Activated CD8-positive, alpha-beta T cell treated with anti-CD3 and anti-CD28 coated beads for 36 hours (primary cell): ENCODE data around the gene PAPOLA. TPM values are rescaled to one million over a fixed set of nuclear protein-coding genes. Genes with fewer than 3 reads are reported as not detected.

ENCODE experiments used
- ATAC-seq: fragments of 200-7000 bp; cut with Tn5 transposase; one replicate; pipeline ENCODE4 v1.10.0; 2021; ENCODE audit warnings: mild to moderate bottlenecking, moderate library complexity
- CTCF ChIA-PET: fragments of 350-600 bp; sonication (Branson Sonifier 250); formaldehyde crosslinking; loops from one replicate; lab custom pipeline; 2021; ENCODE audit warnings: antibody characterized with exemption; lab: Charles Lee
- POLR2A ChIA-PET: fragments of 350-600 bp; sonication (Branson Sonifier 250); formaldehyde crosslinking; loops from one replicate; lab custom pipeline; 2021; ENCODE audit warnings: antibody characterized with exemption; lab: Charles Lee
- DNase-seq: peaks from one replicate; pipeline ENCODE4 v3.0.0-alpha.2; 2020
- H3K27ac Mint-ChIP-seq: one replicate; pipeline ENCODE4 v1.8.0; 2021; ENCODE audit warnings: mild to moderate bottlenecking, mixed read lengths
- H3K27me3 Mint-ChIP-seq: one replicate; pipeline ENCODE4 v1.8.0; 2021; ENCODE audit warnings: mixed read lengths
- H3K36me3 Mint-ChIP-seq: one replicate; pipeline ENCODE4 v1.8.0; 2021; ENCODE audit warnings: low read depth, mixed read lengths
- H3K4me1 Mint-ChIP-seq: one replicate; pipeline ENCODE4 v1.8.0; 2021; ENCODE audit warnings: low read depth, mixed read lengths
- H3K4me3 Mint-ChIP-seq: one replicate; pipeline ENCODE4 v1.8.0; 2021; ENCODE audit warnings: mild to moderate bottlenecking, moderate library complexity, mixed read lengths
- H3K9me3 Mint-ChIP-seq: one replicate; pipeline ENCODE4 v1.8.0; 2021; ENCODE audit warnings: mixed read lengths
- intact Hi-C: fragments of 100-400 bp; cut with micrococcal nuclease; formaldehyde crosslinking; loops from one replicate; pipeline ENCODE4 v1.10.0; 2022
- total RNA-seq, 2 experiments: library from RNA; stranded (reverse); gene quantifications; one replicate each; pipeline ENCODE4 v1.2.3, GENCODE V29; 2021
- TF ChIP-seq, protein P1 (sequence below): fragments of 200-600 bp; IDR thresholded peaks from one replicate; pipeline ENCODE4 v1.8.0; 2022; ENCODE audit warnings: antibody characterized with exemption, mild to moderate bottlenecking

The PAPOLA gene
- total RNA-seq, 2 experiments from 2014 or later = 176 to 178 TPM

- Mint-ChIP-seq H3K9me3 (no peaks in the 10 kb centered on the region), H3K4me3 (no peak overlapping the region), H3K27ac (no peak overlapping the region), H3K4me1 (peaks cover 35% of the 10 kb centered on the region), H3K27me3 (no peaks in the 10 kb centered on the region), H3K36me3 (peaks cover 10% of the 10 kb centered on the region)
- TF ChIP-seq, protein P1, sequence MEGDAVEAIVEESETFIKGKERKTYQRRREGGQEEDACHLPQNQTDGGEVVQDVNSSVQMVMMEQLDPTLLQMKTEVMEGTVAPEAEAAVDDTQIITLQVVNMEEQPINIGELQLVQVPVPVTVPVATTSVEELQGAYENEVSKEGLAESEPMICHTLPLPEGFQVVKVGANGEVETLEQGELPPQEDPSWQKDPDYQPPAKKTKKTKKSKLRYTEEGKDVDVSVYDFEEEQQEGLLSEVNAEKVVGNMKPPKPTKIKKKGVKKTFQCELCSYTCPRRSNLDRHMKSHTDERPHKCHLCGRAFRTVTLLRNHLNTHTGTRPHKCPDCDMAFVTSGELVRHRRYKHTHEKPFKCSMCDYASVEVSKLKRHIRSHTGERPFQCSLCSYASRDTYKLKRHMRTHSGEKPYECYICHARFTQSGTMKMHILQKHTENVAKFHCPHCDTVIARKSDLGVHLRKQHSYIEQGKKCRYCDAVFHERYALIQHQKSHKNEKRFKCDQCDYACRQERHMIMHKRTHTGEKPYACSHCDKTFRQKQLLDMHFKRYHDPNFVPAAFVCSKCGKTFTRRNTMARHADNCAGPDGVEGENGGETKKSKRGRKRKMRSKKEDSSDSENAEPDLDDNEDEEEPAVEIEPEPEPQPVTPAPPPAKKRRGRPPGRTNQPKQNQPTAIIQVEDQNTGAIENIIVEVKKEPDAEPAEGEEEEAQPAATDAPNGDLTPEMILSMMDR = no peak
- ChIA-PET CTCF (no interaction called here), POLR2A (no interaction called here)
- DNase-seq (no peak), ATAC-seq (no peak)
- intact Hi-C loops = no loop called here
Measured at GRCh38 chr14:96519970-96520369, 17.8 kb downstream of the PAPOLA start.

- H3K9me3 Mint-ChIP-seq = no peaks in the 10 kb centered on the region
- H3K27me3 Mint-ChIP-seq = no peaks in the 10 kb centered on the region
- intact Hi-C loops = no loop called here
- ChIA-PET CTCF (no interaction called here), POLR2A (no interaction called here)
- peaks cover 24% of the 10 kb centered on the region for H3K36me3 Mint-ChIP-seq
- TF ChIP-seq, protein P1 = no peak
- DNase-seq = no peak
- no peak overlapping the region for H3K4me3 Mint-ChIP-seq
- H3K27ac Mint-ChIP-seq = no peak overlapping the region
- peaks cover 5% of the 10 kb centered on the region for H3K4me1 Mint-ChIP-seq
- ATAC-seq = no peak
Measured at GRCh38 chr14:96525452-96525851, 23.3 kb downstream of the PAPOLA start.

DNA sequence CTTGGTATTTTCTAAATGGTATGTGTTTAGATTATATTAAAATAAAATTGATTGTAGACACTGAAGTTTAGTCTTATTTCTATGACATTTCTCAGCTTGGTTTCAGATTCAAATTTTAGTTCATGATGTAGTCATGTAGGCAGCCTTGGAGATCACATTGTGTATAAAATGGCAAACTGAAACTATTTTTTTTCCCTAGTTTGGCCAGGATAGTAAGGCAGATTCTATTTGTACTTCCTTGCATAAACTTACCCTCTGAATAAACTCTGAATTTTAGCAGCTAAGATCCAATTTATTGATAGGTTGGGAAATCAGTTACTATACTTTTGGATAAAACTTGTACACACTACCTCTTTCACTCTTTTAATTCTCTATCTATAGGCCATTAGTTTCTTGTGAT, 30.4 kb downstream of the PAPOLA start:
- peaks cover 38% of the 10 kb centered on the region for H3K36me3 Mint-ChIP-seq
- intact Hi-C loops = no loop called here
- DNase-seq (no peak), ATAC-seq (no peak)
- no peak overlapping the region for H3K4me3 Mint-ChIP-seq
- ChIA-PET CTCF (interaction anchor here (1.3 kb wide), 1 partner anchor 16 kb away, joined by 3 read pairs; no protein-coding TSS in a partner anchor), POLR2A (interaction anchor here (1.2 kb wide), 1 partner anchor 22 kb away, joined by 3 read pairs; no protein-coding TSS in a partner anchor)
- H3K9me3 Mint-ChIP-seq = no peaks in the 10 kb centered on the region
- H3K27ac Mint-ChIP-seq = no peak overlapping the region
- H3K4me1 Mint-ChIP-seq = peaks cover 9% of the 10 kb centered on the region
- TF ChIP-seq, protein P1 = no peak
- H3K27me3 Mint-ChIP-seq = no peaks in the 10 kb centered on the region

DNA sequence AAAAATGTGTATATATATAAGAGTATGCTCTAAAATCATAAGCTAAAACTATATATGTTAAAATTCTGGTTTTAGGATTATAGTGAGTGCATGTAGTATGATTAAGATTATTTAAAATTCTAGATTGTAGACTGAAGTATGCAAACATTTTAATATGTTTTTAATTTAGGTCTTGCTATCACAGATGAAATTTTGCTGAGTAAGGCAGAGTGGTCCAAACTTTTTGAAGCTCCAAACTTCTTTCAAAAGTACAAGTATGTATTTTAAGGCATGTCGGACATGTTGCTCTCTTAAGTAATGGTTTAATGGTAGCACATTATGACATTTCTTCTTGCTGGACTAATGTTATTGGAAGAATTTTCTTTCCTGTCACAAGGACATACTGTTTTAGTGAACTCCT, 34.6 kb downstream of the PAPOLA start:
- ChIA-PET CTCF (interaction anchor here (0.9 to 1.2 kb wide), 2 partner anchors 19 to 149 kb away, joined by 3 to 5 read pairs; no protein-coding TSS in a partner anchor), POLR2A (no interaction called here)
- H3K27me3 Mint-ChIP-seq = no peaks in the 10 kb centered on the region
- intact Hi-C loops = no loop called here
- H3K4me1 Mint-ChIP-seq = peaks cover 24% of the 10 kb centered on the region
- H3K36me3 Mint-ChIP-seq = peaks cover 36% of the 10 kb centered on the region
- peak overlapping the region; percentile 75 for H3K27ac Mint-ChIP-seq
- no peaks in the 10 kb centered on the region for H3K9me3 Mint-ChIP-seq
- H3K4me3 Mint-ChIP-seq = no peak overlapping the region
- DNase-seq = no peak
- TF ChIP-seq, protein P1 = no peak
- no peak for ATAC-seq

GRCh38 chr14:96538097-96538989, 36.2 kb downstream of the PAPOLA start:
- Mint-ChIP-seq H3K27me3 (no peaks in the 10 kb centered on the region), H3K4me1 (peaks cover 23% of the 10 kb centered on the region), H3K36me3 (peaks cover 26% of the 10 kb centered on the region), H3K4me3 (no peak overlapping the region), H3K27ac (peak overlapping the region; percentile 63), H3K9me3 (no peaks in the 10 kb centered on the region)
- DNase-seq (no peak), ATAC-seq (no peak)
- TF ChIP-seq, protein P1 = no peak
- ChIA-PET CTCF (interaction anchor here (1.1 kb wide), 1 partner anchor 202 kb away, joined by 3 read pairs; no protein-coding TSS in a partner anchor), POLR2A (interaction anchor here (0.8 to 1.3 kb wide), 2 partner anchors 35 to 37 kb away, joined by 3 to 4 read pairs; no protein-coding TSS in a partner anchor)
- intact Hi-C loops = no loop called here
